DMS53 (cell line): ENCODE measurements around the gene HOXD9.

Experiments
- DNase-seq: peaks from one replicate; lab custom pipeline; 2025; lab: John Stamatoyannopoulos, UW

Gene HOXD9

GRCh38 chr2:176085861-176086771, 36.4 kb upstream of the HOXD9 start:
- peak; percentile 85 for DNase-seq

- DNase-seq: no peak
Observed at GRCh38 chr2:176087330-176088047, 35.0 kb upstream of the HOXD9 start.

- DNase-seq: peak; percentile 84
Observed at GRCh38 chr2:176088048-176088936, 34.2 kb upstream of the HOXD9 start.

- no peak for DNase-seq
Observed at GRCh38 chr2:176088937-176089842, 33.3 kb upstream of the HOXD9 start.

- no peak for DNase-seq
Observed at GRCh38 chr2:176089843-176090395, 32.6 kb upstream of the HOXD9 start.

- DNase-seq: no peak
Observed at GRCh38 chr2:176090862-176091261, 31.7 kb upstream of the HOXD9 start.

- peak; percentile 68 for DNase-seq
Observed at GRCh38 chr2:176091329-176092258, 30.9 kb upstream of the HOXD9 start.

GRCh38 chr2:176092270-176093144, 30.0 kb upstream of the HOXD9 start, which contains the start of gene HOXD13:
Gene HOXD13 (plus strand): TSS chr2:176092721. CDS start chr2:176092891, 170 bp downstream.
- peak; percentile 84 for DNase-seq

- peak; percentile 80 for DNase-seq
Observed at GRCh38 chr2:176093145-176093897, 29.2 kb upstream of the HOXD9 start.

- DNase-seq: no peak
Observed at GRCh38 chr2:176093898-176094249, 28.6 kb upstream of the HOXD9 start.

GRCh38 chr2:176094349-176094748, 28.2 kb upstream of the HOXD9 start:
- DNase-seq: no peak

GRCh38 chr2:176095421-176095820, 27.1 kb upstream of the HOXD9 start:
- DNase-seq: no peak

GRCh38 chr2:176096243-176096985, 26.1 kb upstream of the HOXD9 start:
- DNase-seq: peak; percentile 42

GRCh38 chr2:176096986-176097819, 25.3 kb upstream of the HOXD9 start:
- DNase-seq: peak; percentile 93

- no peak for DNase-seq
Observed at GRCh38 chr2:176097820-176098365, 24.6 kb upstream of the HOXD9 start.
